NCI-H2227 (cell line): ENCODE results near the gene AMZ1.
"Not testable (repeated sequence)": the region's sequence is repeated elsewhere in the genome, so short reads cannot be mapped to it uniquely, and the experiment has no call there.

ENCODE experiments used
- DNase-seq: peaks from one replicate; lab custom pipeline; 2025; ENCODE audit not compliant: unreplicated experiment; lab: John Stamatoyannopoulos, UW

The AMZ1 gene

DNA sequence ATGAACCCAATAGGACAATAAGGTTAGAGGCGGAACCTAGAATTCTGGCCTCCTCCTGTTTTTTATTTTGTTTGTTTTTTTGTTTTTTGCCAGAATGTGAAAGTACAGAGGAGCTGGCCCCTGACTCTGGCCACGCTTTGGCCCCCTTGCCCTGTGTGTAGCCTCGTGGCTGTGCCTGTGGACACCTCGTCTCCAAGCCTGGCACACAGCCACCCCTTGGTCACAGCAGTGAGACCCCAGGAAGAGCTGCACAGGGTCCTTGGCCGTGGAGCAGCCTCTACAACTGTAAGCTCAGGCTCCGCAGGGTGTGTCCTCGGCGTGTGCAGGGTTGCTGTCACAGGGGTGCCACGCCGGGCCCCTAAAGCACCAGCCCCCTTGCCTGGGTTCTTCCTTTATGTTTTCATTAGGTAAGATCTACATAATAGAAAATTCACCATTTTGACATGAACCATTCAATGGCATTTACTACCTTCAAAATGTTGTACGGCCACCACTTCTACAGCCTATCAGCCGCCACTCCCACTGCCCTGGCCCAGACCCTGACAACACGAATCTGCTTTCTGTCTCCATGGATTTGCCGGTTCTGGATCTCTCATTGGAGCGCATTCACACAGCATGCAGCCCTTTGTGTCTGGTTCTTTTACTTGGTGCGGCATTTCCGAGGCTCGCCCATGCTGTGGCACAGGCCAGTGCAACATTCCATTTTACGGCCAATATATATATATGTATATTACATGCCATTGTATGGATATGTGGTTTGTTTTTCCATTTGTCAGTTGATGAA, 51.0 kb downstream of the AMZ1 start:
- DNase-seq, result no peak

DNA sequence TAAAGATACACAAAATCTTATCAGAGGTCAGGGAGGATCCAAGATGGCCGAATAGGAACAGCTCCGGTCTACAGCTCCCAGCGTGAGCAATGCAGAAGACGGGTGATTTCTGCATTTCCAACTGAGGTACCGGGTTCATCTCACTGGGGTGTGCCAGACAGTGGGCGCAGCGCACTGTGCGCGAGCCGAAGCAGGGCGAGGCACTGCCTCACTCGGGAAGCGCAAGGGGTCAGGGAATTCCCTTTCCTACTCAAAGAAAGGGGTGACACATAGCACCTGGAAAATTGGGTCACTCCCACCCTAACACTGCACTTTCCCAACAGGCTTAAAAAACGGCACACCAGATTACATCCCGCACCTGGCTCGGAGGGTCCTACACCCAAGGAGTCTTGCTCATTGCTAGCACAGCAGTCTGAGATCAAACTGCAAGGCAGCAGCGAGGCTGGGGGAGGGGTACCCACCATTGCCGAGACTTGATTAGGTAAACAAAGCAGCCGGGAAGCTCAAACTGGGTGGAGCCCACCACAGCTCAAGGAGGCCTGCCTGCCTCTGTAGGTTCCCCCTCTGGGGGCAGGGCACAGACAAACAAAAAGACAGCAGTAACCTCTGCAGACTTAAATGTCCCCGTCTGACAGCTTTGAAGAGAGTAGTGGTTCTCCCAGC, 55.7 kb downstream of the AMZ1 start:
- DNase-seq, result not testable (repeated sequence)

DNA sequence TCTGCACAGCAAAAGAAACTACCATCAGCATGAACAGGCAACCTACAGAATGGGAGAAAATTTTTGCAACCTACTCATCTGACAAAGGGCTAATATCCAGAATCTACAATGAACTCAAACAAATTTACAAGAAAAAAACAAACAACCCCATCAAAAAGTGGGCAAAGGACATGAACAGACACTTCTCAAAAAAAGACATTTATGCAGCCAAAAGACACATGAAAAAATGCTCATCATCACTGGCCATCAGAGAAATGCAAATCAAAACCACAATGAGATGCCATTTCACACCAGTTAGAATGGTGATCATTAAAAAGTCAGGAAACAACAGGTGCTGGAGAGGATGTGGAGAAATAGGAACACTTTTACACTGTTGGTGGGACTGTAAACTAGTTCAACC, 60.7 kb downstream of the AMZ1 start:
- not testable (repeated sequence) for DNase-seq

DNA sequence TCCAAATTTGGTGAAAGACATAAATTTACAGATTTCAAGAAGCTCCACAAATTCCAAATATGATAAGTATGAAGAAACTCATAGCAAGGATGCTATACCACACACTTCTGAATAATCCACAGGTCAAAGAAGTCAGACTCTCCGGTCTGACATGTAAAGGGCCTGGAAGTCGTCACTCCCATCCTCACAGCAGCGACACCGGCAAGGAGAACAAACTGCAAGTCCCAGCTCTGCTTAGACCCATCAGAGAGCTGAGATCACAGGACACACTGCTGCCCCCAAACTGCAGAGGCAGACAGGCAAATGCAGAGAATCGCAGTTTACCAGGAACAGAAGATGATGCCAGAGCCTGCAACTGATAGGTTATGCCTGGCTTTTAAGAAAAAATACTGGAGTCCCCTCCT, 62.0 kb downstream of the AMZ1 start:
- no peak for DNase-seq

DNA sequence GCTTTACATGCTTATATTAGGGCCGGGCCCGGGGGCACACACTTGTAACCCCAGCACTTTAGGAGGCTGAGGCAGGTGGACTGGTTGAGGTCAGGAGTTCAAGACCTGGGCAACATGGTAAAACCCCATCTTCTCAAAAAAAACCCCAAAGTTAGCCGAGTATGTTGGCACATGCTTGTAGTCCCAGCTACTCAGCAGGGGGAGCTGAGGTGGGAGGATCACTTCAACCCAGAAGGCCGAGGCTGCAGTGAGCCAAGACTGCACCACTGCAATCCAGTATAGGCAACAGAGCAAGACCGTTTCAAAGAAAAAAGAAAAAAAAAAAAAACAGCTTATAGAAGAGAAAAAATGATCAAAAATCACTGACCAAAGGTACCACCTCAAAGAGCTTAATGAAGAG, 63.1 kb downstream of the AMZ1 start:
- no peak for DNase-seq

DNA sequence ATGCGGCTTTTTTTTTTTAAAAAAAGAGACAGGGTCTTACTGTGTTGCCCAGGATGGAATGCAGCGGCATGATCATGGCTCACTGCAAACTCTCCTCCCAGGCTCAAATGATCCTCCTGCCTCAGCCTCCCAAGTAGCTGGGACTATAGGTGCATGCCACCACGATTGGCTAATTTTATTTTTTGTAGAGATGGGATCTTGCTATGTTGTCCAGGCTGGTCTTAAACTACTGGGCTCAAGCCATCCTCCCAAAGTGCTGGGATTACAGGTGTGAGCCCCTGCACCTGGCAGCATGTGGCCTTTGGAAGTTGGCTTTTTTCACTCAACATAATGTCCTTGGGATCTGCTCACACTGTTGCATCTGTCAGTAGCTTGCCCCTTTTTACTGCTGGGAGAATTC, 65.1 kb downstream of the AMZ1 start:
- DNase-seq, result no peak

DNA sequence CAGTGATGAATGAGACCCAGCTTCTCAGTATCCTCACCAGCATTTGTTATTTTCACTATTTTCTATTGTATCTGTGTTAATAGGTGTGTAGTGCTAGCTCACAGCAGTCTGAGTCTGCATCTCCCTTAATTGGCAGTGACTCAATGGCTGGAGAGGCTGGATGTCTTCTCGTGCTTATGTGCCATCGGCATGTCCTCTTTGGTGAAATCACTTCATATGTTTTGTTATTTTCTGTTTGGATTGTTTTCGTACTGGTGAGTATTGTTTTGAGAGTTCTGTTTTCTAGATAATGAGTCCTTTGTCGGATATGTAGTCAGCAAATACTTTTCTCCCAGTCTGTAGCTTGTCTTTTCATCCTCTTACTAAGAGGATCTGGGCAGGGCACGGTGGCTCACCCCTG, 66.1 kb downstream of the AMZ1 start:
- DNase-seq, result no peak

DNA sequence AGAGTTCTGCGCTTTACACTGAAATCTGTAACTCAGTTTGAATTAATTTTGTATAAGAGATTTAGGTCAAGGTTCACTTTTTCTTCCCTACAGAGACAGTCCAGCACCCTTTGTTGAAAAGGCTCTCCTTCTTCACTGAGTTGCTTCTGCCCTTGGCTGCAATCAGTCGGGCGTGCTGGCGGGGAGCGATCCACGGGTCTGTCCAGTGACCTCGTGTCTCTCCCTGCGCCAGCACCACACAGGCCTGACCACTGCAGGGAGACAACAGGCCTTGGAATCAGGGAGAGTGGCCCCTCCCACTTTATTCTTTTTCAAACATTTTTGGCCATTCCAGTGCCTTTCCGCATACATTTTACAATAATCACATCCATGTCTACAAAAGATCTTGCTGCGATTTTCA, 66.9 kb downstream of the AMZ1 start:
- DNase-seq, result no peak

DNA sequence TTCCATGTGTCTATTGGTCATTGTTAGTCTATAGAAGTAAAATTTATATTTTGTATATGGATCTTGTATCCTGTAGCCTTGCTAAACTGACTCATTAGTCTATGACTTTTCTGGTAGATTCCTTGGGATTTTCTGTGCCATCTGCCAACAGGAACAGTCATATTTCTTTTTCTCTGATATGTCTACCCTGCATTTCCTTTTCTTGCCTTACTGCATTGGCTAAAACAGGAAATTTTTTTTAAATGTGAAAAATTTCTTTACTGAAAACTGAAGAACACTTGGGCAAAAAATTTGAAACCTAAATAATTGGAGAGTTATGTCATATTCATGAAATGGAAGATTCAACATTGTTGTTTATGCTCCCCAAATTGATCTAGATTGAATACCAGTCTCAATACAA, 67.5 kb downstream of the AMZ1 start:
- DNase-seq, result no peak

DNA sequence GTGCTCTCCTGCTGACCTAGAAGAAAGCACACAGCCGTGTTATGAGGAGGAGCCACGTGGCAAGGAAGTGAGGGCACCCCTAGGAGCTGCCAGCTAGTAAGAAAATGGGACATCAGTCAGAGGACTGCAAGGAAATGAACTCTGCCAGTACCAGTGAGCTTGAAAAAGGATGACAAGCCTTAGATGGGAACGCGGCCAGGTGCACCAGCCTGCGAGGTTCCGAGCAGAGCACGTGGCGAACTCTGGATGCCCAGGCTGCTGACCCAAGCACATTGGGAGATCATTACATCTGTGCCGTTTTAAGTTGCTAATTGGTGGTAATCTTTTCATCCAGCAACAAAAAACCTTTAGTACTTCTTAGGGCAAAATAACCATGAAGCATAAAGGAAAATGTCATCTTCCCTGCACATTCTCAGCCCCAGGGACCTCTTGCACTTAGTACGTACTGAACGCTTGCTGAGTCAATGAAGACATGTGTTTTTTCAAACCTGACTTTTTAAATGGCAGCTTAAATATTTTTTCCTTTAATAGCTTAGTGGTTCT, 69.4 kb downstream of the AMZ1 start:
- DNase-seq, result no peak

DNA sequence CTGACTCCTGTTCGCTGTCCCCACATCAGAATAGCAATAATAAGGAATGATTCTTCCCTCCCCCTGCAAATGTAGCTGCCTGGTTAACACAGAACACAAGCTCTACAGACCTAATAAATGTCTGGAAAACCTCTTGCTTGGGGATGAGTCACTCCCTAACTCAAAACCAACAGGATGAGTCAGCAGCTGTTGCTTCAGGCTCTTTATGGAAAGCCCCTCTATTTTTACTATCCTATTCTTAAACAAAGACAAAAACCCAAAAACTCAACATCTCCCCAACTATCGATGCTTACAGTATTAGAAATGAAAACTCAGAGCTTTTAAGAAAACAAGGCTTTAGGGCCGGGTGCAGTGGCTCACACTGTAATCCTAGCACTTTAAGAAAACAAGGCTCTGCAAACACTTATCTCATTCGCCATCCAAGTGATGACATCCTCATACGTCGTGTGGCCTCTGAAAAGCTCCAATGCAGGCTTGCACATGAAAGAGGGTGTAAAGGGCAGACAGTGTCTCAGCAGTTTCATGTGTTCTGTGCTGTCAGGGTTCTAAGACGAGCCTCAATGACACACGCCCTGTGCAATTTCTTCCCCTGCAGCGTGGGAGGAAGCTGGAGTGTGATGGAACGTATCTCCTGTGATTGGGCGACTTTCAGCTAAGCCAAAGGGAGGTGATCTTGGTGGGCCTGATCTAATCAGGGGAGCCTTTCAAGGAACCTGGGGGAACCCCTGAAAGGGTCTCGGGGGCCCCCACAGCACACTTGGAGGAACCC, 70.1 kb downstream of the AMZ1 start:
- DNase-seq, result peak; percentile 37

DNA sequence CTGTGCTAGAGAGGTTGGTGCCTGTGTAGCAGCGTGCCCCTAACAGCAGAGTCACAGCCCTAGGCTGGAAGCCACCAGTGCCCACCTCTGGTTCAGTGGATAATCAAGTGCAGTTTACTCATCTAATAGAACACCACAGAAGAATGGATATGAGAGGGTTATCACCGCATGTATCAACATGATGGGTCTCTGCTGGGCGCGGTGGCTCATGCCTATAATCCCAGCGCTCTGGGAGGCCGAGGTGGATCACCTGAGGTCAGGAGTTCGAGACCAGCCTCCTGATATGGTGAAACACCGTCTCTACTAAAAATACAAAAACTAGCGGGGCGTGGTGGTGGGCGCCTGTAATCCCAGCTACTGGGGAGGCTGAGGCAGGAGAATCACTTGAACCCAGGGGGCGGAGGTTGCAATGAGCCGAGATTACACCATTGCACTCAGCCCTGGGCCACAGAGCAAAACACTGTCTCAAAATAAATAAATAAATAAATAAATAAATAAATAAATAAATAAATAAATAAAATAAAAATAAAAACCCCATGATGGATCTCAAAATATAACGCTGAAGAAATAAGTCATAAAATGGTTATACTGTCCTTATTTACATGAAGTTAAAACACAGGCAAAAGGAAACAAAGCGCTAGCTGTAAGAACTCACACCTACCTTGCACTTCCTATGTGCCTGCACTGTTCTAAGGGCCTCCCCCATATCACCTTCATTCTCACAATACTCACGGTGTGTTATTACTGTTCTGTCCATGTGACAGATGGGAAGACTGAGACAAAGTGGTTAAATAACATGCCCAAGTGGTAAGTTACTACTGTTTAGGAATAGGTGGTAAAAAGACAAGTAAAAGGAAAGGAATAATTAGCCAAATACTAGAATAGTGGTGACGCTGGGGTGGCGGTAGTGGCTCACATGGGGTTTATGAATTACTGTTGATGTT, 70.9 kb downstream of the AMZ1 start:
- no peak for DNase-seq

DNA sequence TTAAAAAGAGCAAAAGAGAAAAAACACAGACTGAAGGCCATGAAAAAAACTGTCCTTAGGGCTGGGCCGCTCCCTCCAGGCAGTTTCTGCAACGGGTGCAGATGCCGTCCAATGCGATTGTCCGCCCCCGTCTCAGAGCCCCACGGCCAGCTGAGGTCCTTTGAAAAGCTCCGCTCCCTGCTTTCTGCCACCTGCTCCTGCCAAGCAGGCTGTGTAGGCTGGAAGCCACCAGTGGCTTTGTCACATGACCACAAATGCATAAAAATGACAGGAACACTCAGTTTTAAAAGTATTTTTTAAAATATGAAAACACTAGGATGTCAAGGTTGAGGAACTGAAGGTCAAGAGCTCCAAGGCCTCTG, 71.7 kb downstream of the AMZ1 start:
- peak; percentile 14 for DNase-seq

DNA sequence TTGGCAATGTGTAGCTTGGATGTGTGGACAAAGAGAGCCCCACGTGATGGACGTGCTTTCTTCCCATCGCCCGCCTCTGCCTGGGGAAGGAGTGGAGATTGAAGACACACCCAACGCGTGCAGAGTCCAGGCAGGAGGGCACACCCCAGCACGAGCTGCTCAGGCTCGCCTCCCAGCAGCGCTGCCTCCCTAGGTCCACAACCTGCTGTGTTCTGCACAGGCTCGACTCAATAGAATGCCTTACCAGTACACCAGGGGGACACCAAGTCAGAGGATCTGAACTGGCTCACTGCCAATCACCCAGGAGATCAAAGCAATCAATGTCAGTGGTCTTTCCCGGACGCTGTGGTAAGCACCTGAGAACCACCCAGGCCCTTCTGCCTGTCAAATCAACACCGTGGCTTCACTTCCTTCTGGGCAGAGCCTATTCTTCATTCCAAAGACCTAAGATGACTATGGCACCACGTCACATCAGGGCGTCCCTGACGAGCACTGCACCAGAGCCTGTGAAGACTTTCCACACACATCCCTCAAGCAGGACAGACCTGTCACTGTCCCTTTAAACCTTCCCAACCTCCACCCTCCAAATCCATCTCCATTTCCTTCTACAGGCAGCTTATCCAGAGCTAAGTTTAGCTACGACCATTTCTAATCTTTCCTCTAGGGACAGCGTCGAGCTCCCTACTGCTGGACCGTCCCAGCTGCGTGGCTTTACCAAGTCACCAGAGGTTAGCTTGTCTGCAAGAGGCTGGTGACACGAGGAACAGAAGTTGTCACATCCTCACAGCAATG, 72.3 kb downstream of the AMZ1 start:
- DNase-seq, result peak; percentile 21

DNA sequence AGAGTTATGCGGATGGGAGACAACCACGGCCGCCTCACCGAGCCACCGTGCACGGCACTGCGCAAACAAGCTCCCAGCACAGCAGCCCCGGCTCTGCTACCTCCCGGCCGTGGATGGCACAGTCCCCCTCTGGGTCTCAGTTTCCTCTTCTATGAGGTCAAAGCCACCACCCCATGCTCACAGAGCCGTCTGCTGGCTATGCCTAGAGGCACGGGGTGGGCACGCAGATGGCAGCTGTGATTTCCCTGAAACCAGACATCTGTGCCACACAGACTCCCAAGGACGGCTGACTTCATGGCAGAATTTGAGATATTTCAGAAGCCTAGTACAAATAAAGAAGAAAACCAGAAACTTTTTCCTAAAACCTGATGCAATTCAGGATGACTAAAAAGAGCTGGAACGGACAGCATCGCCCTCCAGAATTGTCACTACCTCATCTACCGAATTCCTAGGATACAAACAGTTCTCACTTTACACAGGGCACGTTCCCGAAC, 73.2 kb downstream of the AMZ1 start:
- no peak for DNase-seq

DNA sequence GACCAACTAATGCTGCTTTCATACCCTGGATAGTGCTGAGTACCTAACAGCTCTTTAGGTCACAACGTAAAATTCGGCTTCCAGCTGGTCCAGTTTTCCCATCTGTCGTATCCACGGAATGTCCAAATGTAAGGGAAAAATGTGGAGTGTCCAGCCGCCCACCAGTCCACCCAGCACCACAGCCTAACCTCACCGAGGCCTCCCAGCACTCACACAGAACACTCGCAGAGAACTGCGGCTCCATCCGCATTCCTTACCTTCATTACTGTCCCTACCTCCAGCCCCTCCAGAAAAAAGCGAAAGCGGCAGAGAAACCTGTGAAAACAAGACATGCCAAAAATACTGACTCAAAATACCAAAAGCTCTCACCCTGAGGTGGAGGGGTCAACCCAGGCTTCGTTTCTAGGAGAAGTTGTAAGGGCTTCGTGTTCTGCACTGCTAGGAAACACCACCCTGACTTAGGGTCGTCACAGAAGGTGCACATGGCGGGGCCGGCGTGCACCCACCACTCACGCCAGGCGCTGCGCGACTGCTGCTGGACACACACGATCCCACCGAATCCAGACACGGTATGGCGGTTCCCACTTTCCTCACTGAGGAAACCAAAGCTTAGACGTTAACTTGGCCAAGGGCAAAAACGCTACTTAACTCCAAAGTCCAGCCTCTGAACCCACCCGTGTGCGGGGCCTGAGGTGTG, 73.9 kb downstream of the AMZ1 start:
- no peak for DNase-seq

DNA sequence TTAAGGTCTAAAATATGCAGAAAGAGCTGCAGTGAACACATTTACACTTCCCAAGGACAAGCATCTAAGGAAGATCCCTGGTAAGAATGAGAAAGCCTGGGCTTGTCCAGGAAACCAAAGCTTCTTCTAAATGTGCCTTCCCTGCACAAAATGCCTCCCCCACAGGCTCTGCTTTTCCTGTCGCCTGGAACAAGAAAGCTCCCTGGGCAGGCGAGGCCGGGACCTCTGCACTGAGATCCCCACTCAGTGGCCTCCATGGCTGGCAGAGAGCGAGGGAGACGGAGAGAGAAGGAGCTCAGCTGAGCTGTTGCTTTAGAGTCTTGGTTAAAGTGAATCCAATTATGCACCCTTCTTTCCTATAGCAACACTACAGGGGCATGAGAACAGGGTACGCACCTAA, 75.6 kb downstream of the AMZ1 start:
- no peak for DNase-seq

DNA sequence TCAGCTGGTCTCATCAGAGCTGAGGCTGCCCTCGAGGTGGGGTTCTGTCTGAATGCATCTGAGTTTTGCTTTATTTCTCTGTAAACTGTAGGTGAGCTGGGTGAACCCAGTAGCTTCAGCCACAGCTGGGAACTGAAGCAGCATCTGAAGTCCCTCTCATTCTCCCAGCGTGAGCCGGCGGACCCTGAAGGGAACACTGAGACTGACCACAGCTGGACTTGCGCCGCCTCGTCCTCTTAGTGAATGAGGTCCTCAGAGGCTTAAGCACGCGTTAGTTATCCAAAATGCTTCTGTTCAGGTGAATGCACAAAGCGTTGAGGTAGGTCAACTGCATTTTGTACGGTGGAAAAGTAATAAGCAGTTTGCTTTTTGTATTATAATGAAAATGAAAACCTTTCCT, 76.6 kb downstream of the AMZ1 start:
- DNase-seq, result no peak
